ENCODE results near the gene BCL11A. TPM values are rescaled to one million over a fixed set of nuclear protein-coding genes. Genes with fewer than 3 reads are reported as not detected.
A peak's percentile ranks its signal among the peaks of the same experiment; 100 is the strongest.

Gene BCL11A
- total RNA-seq, 1 experiment from 2014 or later = 91.4 TPM

GRCh38 chr2:60473546-60473945, 79.9 kb downstream of the BCL11A start:
- H3K23ac ChIP-seq (ENCODE audit: insufficient read length, low read depth, low read length) = no peak overlapping the region
- no peaks in the 10 kb centered on the region for H3K79me1 ChIP-seq (ENCODE audit: insufficient read depth, low read depth, low read length, poor library complexity, severe bottlenecking)
- H3T11ph ChIP-seq (ENCODE audit: low read length) = no peak overlapping the region
- Mint-ChIP-seq H3K27ac (peak overlapping the region in 1 of 3 experiments; percentile 1; a peak in 1 of 7 replicates), H3K4me1 (peaks cover 86 to 97% of the 10 kb centered on the region in 2 experiments), H3K36me3 (ENCODE audit: insufficient read depth in 1 of 3, low read depth in 3 of 3) (peaks cover 4 to 17% (median 16%) of the 10 kb centered on the region in 3 experiments; a peak in 6 of 7 replicates), H3K9me3 (no peaks in the 10 kb centered on the region), H3K4me3 (no peak overlapping the region), H3K27me3 (ENCODE audit: low read depth) (peaks cover 3% of the 10 kb centered on the region)
- no peak overlapping the region for H2AFZ ChIP-seq (ENCODE audit: low read length)
- H2BK20ac ChIP-seq (ENCODE audit: low read depth, low read length, poor library complexity, severe bottlenecking) = no peak overlapping the region
- H3K56ac ChIP-seq (ENCODE audit: insufficient read length, low read depth, low read length) = no peak overlapping the region
- WGBS (ENCODE audit: extremely low coverage, insufficient read length, low lambda C conversion rate) = no CpG with 5 or more reads among the region's 3 CpGs
- no peak overlapping the region for H4K8ac ChIP-seq (replicated peaks; ENCODE audit: insufficient read length, low read depth, low read length)
- H3K27ac ChIP-seq (ENCODE audit: insufficient read length, low read depth, low read length) = no peak overlapping the region
- H3K4me1 ChIP-seq (ENCODE audit: insufficient read depth, low read length) = peaks cover 52% of the 10 kb centered on the region
- no peak overlapping the region for H3K14ac ChIP-seq (ENCODE audit: insufficient read depth, low read length)
- H3K9me3 ChIP-seq (ENCODE audit: control insufficient read depth, low read depth, low read length) = no peaks in the 10 kb centered on the region
- no peak overlapping the region for H4K91ac ChIP-seq (ENCODE audit: insufficient read length, low read depth, low read length)
- no peak overlapping the region for H4K5ac ChIP-seq (ENCODE audit: insufficient read length, low read depth, low read length)
- H2BK15ac ChIP-seq (ENCODE audit: low read depth, low read length) = no peak overlapping the region
- H4K20me1 ChIP-seq (ENCODE audit: control insufficient read depth, insufficient read depth, insufficient read length) = peaks cover 3% of the 10 kb centered on the region
- no peak overlapping the region for H2BK120ac ChIP-seq (ENCODE audit: low read depth, low read length, poor library complexity, severe bottlenecking)
- no peak overlapping the region for H3K18ac ChIP-seq (ENCODE audit: insufficient read length, low read depth, low read length)
- no peak for DNase-seq
- no peak overlapping the region for H2AK5ac ChIP-seq (ENCODE audit: insufficient read length, low read length)
- H3K79me2 ChIP-seq (ENCODE audit: insufficient read depth, low read length) = peaks cover 16% of the 10 kb centered on the region; the same call in 1 of the 2 replicates
- H3K27me3 ChIP-seq (ENCODE audit: insufficient read depth, low read length) = peaks cover 9% of the 10 kb centered on the region; the same call in 1 of the 2 replicates
- H3K4me2 ChIP-seq (ENCODE audit: insufficient read depth, insufficient read length, low read length) = no peak overlapping the region
- H3K9ac ChIP-seq (ENCODE audit: extremely low read depth, insufficient read length, low read length) = no peak overlapping the region
- TF ChIP-seq CTCF (conservative IDR thresholded peaks at IDR 0.05) = no peak
- no peak overlapping the region for H2BK12ac ChIP-seq (ENCODE audit: insufficient read length, low read depth, low read length)
- H2BK5ac ChIP-seq (ENCODE audit: insufficient read length, low read length) = no peak overlapping the region
- no peaks in the 10 kb centered on the region for H3K23me2 ChIP-seq (ENCODE audit: insufficient read length, low read depth, low read length, poor library complexity, severe bottlenecking)
- H3K4ac ChIP-seq (ENCODE audit: low read depth, low read length) = no peak overlapping the region
